ENCODE measurements around the gene STYXL1. TPM values are rescaled to one million over a fixed set of nuclear protein-coding genes. Genes with fewer than 3 reads are reported as not detected.
A peak's percentile ranks its signal among the peaks of the same experiment; 100 is the strongest.

The STYXL1 gene
- total RNA-seq, 8 experiments from 2014 or later: 33.3 to 63.4 (median 42.4) TPM

- WGBS, 10 experiments: 64 to 100% (median 88%) methylated on average over 5 to 16 of the region's 30 CpGs; no CpG with 5 or more reads in 4 of the 10 experiments
- Histone ChIP-seq H3K4me1 (replicated peaks in 1 of 2) (peaks cover 65 to 67% of the 10 kb centered on the region in 2 donors), H3K4me3 (no peak overlapping the region), H3K27ac (peak overlapping the region; percentile 58 to 81)
- peak in 5 of 8 experiments; percentile 50 to 70 (median 62) for ATAC-seq (replicated peaks in 6 of 8)
- in situ Hi-C loops (cut with MboI; ENCODE audit: low pct_unique_long_range_greater_than_20kb in 2 of 9, low sequenced_read_pairs in 9 of 9, unreplicated experiment in 9 of 9): no loop called here
These were observed 77.9 kb downstream of the STYXL1 start for GRCh38 chr7:75969704-75970498.

DNA sequence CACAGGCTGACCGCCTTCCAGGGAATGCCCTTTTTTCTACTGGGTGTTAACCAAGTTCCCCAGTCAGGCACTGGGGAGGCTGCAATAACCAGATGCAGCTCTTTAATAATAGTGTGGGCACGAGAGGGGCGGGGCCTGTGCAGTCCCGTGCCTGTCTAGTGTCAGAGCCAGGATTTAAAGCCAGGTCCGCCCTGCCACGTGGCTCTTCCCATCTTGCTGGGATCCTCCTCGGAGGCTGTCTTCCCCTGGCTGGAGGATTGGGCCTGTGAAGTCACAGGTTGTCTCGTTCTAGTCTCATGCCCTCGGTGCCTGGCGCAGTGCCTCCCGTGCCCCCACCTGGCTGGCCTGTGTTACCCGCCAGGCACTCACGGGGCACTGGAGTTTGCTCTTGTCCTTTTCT, 78.6 kb downstream of the STYXL1 start:
- in situ Hi-C loops (cut with MboI; ENCODE audit: low pct_unique_long_range_greater_than_20kb in 2 of 9, low sequenced_read_pairs in 9 of 9, unreplicated experiment in 9 of 9): no loop called here
- peaks cover 65 to 67% of the 10 kb centered on the region in 2 donors for H3K4me1 ChIP-seq (replicated peaks in 1 of 2)

GRCh38 chr7:75968561-75969001, 79.2 kb downstream of the STYXL1 start:
- 90 to 97% methylated on average over 2 to 5 of the region's 12 CpGs; no CpG with 5 or more reads in 8 of the 10 experiments for WGBS, 10 experiments
- H3K4me1 ChIP-seq (replicated peaks in 1 of 2): peaks cover 70 to 71% of the 10 kb centered on the region in 2 donors
- in situ Hi-C loops (cut with MboI; ENCODE audit: low pct_unique_long_range_greater_than_20kb in 2 of 9, low sequenced_read_pairs in 9 of 9, unreplicated experiment in 9 of 9): no loop called here
- peak overlapping the region in 1 of 2 donors; percentile 25 for H3K27ac ChIP-seq
- H3K4me3 ChIP-seq: no peak overlapping the region
- no peak for ATAC-seq (replicated peaks in 6 of 8)

More for the DNA sequence above, 78.6 kb downstream of the STYXL1 start:
- Histone ChIP-seq H3K27ac (peak overlapping the region; percentile 58 to 81), H3K4me3 (no peak overlapping the region)
- ATAC-seq (replicated peaks in 6 of 8): peak in 7 of 8 experiments; percentile 30 to 90 (median 43)
- 20 to 100% methylated on average over 1 to 2 of the region's 13 CpGs; no CpG with 5 or more reads in 8 of the 10 experiments for WGBS, 10 experiments

DNA sequence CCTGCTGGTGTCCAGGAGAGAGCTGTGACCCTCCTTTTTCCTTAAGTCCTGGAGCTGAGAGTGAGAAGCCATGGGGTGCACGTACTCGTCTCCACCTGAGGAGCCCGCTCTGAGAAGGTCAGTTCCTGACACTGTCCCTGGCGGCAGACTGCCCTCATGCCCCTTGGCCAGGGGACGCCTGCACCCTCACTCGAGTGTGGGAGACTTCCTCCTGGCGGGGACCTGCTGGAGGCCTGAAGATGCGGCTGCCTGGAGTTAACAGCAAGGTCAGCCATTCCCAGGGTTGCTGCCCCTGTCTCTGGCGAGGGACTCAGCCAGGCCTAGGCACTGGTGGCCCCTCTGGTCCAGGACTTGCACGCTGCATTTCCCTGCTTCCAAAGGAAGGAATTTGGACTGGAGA, 79.8 kb downstream of the STYXL1 start:
- no peak overlapping the region for H3K4me3 ChIP-seq
- no peak for ATAC-seq (replicated peaks in 6 of 8)
- in situ Hi-C loops (cut with MboI; ENCODE audit: low pct_unique_long_range_greater_than_20kb in 2 of 9, low sequenced_read_pairs in 9 of 9, unreplicated experiment in 9 of 9): no loop called here
- 50 to 100% (median 73%) methylated on average over 1 to 8 of the region's 10 CpGs; no CpG with 5 or more reads in 6 of the 10 experiments for WGBS, 10 experiments
- peak overlapping the region; percentile 3 to 15 for H3K27ac ChIP-seq
- H3K4me1 ChIP-seq (replicated peaks in 1 of 2): peaks cover 76 to 77% of the 10 kb centered on the region in 2 donors

DNA sequence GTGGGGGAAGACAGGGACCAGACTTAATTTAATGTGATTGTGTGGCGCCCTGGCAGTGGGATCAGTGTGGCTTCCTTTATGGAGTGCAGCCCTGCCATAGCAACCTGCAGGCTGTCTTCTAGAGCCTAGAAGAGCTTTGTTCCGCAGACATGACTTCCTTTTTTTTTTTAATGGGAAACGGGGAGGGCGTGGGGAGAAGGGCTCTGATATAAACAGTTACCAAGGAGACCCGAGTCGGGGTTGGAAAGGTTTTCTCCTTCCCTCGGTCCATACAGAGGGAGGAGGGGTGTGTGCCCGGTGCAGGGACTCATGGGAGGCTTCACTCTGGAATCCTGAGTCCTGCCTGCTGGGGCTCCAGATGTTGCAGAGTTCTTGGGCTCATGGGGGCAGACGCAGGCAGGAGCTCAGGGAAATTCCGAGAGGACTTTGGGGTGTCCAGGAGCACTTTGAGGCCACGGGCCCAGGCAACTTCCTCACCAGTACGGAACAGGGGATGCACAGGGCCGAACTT, 80.3 kb downstream of the STYXL1 start:
- peak overlapping the region; percentile 13 to 28 for H3K27ac ChIP-seq
- ATAC-seq (replicated peaks in 6 of 8): peak in 6 of 8 experiments; percentile 10 to 85 (median 84)
- H3K4me3 ChIP-seq: no peak overlapping the region
- WGBS, 10 experiments: 0 to 95% (median 52%) methylated on average over 1 to 9 of the region's 13 CpGs; no CpG with 5 or more reads in 6 of the 10 experiments
- peaks cover 81 to 82% of the 10 kb centered on the region in 2 donors for H3K4me1 ChIP-seq (replicated peaks in 1 of 2)
- in situ Hi-C loops (cut with MboI; ENCODE audit: low pct_unique_long_range_greater_than_20kb in 2 of 9, low sequenced_read_pairs in 9 of 9, unreplicated experiment in 9 of 9): no loop called here

DNA sequence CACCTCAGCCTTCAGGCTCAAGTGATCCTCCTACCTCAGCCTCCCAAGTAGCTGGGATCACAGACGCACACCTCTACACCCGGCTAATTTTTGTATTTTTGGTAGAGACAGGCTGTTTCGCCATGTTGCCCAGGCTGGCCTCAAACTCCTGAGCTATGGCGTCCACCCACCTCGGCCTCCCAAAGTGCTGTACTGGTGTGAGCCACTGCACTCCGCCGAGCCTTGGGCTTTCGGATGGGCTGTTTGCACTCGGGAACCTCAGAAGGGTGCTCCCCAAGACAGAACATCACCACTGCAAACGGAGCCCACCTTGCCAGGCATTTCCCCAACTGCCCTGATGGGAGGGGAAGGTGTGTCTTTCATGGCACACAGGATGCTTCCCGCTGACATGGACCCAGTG, 80.7 kb downstream of the STYXL1 start:
- Histone ChIP-seq H3K27ac (peak overlapping the region; percentile 13 to 46), H3K4me1 (replicated peaks in 1 of 2) (peaks cover 85 to 86% of the 10 kb centered on the region in 2 donors), H3K4me3 (no peak overlapping the region)
- WGBS, 10 experiments: 77 to 90% (median 83%) methylated on average over 2 to 6 of the region's 11 CpGs; no CpG with 5 or more reads in 6 of the 10 experiments
- in situ Hi-C loops (cut with MboI; ENCODE audit: low pct_unique_long_range_greater_than_20kb in 2 of 9, low sequenced_read_pairs in 9 of 9, unreplicated experiment in 9 of 9): no loop called here
- ATAC-seq (replicated peaks in 6 of 8): no peak

DNA sequence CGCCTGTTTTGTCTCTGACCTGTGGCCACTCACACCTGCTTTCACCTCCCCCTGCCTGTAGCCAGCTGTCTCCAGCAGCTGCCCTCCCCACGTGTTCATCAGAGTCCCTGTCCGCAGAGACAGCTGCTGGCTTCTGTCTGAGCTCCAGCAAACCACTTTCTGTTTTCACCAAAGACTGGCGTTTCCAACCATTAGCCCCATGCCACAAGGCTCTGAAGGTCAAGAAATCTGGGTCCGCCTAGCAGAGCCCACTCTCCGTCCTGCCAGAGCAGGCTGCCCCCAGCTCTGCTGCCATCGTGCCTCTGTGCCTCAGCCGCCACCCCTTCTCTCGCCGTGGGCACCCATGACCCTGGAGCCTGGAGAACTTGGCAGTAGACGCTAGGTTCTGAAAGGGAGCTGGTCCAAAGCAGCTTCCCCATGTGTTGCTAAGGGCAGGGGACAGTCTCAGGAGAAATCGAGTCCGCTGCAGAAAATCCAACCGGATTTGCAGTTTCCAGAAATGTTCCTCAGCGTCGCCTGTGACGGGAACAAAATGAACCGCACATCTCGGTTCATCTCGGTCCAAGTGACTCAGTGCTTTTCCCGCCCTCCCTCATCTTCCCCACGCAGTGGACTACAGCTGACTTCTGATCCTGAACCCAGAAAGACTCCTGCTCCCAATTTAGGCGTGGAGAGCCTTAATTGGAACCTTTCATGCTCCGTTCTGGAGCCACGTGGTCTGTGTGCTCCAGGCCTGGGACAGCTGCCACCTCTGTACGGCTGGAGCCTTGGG, 81.4 kb downstream of the STYXL1 start:
- ATAC-seq (replicated peaks in 6 of 8): peak in 2 of 8 experiments; percentile 27 to 39

GRCh38 chr7:75965617-75966016, 82.2 kb downstream of the STYXL1 start:
- no peak for ATAC-seq (replicated peaks in 6 of 8)
- 0 to 97% (median 40%) methylated on average over 1 to 5 of the region's 13 CpGs; no CpG with 5 or more reads in 4 of the 10 experiments for WGBS, 10 experiments
- in situ Hi-C loops (cut with MboI; ENCODE audit: low pct_unique_long_range_greater_than_20kb in 2 of 9, low sequenced_read_pairs in 9 of 9, unreplicated experiment in 9 of 9): no loop called here
- no peak overlapping the region for H3K4me3 ChIP-seq
- H3K4me1 ChIP-seq (replicated peaks in 1 of 2): peaks cover 77 to 80% of the 10 kb centered on the region in 2 donors
- H3K27ac ChIP-seq: peak overlapping the region; percentile 41 to 51

More for the DNA sequence above, 81.4 kb downstream of the STYXL1 start:
- Histone ChIP-seq H3K4me1 (replicated peaks in 1 of 2) (peaks cover 80 to 84% of the 10 kb centered on the region in 2 donors), H3K27ac (peak overlapping the region; percentile 46 to 51), H3K4me3 (no peak overlapping the region)
- in situ Hi-C loops (cut with MboI; ENCODE audit: low pct_unique_long_range_greater_than_20kb in 2 of 9, low sequenced_read_pairs in 9 of 9, unreplicated experiment in 9 of 9): no loop called here
- 21 to 100% (median 60%) methylated on average over 1 to 14 of the region's 26 CpGs; no CpG with 5 or more reads in 1 of the 10 experiments for WGBS, 10 experiments

DNA sequence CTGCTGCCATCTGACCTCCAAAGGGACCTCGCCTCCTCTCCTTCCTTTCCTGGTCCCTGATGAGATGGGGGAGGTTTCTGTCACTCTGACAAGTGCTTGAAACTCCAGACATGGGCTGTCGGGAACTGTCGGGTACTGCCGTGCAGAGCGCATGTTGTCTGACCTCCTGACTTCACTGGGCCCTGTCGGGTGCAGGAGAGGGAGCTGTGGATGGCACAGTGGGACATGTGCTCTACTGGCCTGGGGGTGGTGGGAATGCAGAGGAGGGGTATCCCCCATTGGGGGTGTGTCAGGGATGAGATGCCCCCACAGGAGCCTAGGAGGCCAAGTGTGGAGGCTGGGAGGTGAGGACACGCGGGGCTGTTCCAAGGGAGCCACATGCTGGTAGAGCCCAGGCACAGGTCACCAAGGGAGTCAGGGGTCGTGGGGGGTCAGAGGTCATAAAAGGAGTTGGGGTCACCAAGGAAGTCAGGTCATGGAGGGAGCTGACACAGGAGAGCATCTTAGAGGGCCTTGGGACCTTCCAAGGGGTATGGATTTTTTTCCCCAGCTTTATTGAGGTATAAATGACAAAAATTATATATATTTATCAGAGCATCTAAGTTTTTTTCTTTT, 84.3 kb downstream of the STYXL1 start:
- peaks cover 56 to 59% of the 10 kb centered on the region in 2 donors for H3K4me1 ChIP-seq (replicated peaks in 1 of 2)
- H3K27ac ChIP-seq: peak overlapping the region; percentile 64 to 78
- H3K4me3 ChIP-seq: no peak overlapping the region
- in situ Hi-C loops (cut with MboI; ENCODE audit: low pct_unique_long_range_greater_than_20kb in 2 of 9, low sequenced_read_pairs in 9 of 9, unreplicated experiment in 9 of 9): no loop called here
- ATAC-seq (replicated peaks in 6 of 8): peak in 4 of 8 experiments; percentile 14 to 22 (median 16)
- WGBS, 10 experiments: 10 to 40% (median 20%) methylated on average over 1 to 4 of the region's 9 CpGs; no CpG with 5 or more reads in 7 of the 10 experiments

GRCh38 chr7:75962607-75963380, 85.0 kb downstream of the STYXL1 start:
- peak in 5 of 8 experiments; percentile 5 to 39 (median 34) for ATAC-seq (replicated peaks in 6 of 8)
- H3K27ac ChIP-seq: peak overlapping the region; percentile 64 to 78
- WGBS, 10 experiments: 0 to 36% (median 17%) methylated on average over 1 to 16 of the region's 18 CpGs; no CpG with 5 or more reads in 1 of the 10 experiments
- in situ Hi-C loops (cut with MboI; ENCODE audit: low pct_unique_long_range_greater_than_20kb in 2 of 9, low sequenced_read_pairs in 9 of 9, unreplicated experiment in 9 of 9): no loop called here
- H3K4me3 ChIP-seq: no peak overlapping the region
- peaks cover 49 to 52% of the 10 kb centered on the region in 2 donors for H3K4me1 ChIP-seq (replicated peaks in 1 of 2)

DNA sequence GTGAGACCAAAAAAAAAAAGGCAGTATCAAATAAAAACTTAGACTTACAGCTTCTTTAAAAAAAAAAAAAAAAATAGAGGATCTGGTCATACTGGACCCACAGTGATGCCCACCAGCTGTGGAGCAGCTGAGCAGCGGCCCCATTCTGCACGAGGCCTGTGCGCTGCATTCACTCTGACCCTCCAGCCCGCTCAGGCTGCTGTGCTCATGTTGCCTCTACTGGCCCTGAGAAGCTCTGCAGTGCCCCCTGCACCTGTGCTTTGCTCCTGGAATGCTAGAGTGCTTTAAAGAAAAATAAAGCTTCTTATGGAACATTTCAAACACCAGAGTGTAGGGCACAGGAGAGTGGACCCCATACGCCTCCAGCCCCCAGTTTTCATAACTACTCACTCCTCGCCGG, 86.6 kb downstream of the STYXL1 start:
- H3K4me3 ChIP-seq: no peak overlapping the region
- H3K27ac ChIP-seq: no peak overlapping the region
- in situ Hi-C loops (cut with MboI; ENCODE audit: low pct_unique_long_range_greater_than_20kb in 2 of 9, low sequenced_read_pairs in 9 of 9, unreplicated experiment in 9 of 9): no loop called here
- WGBS, 10 experiments: 71 to 100% (median 100%) methylated on average over 1 to 3 of the region's 7 CpGs; no CpG with 5 or more reads in 4 of the 10 experiments
- H3K4me1 ChIP-seq (replicated peaks in 1 of 2): peaks cover 34 to 38% of the 10 kb centered on the region in 2 donors
- ATAC-seq (replicated peaks in 6 of 8): peak in 1 of 8 experiments; percentile 31
